Measurements from ENCODE around the gene HM13. TPM values are rescaled to one million over a fixed set of nuclear protein-coding genes. Genes with fewer than 3 reads are reported as not detected.
"Not testable (repeated sequence)": the region's sequence is repeated elsewhere in the genome, so short reads cannot be mapped to it uniquely, and the experiment has no call there.

HM13 gene
- polyA plus RNA-seq, 12 donors: 64.5 to 109 (median 75.6) TPM; not detected in 1

DNA sequence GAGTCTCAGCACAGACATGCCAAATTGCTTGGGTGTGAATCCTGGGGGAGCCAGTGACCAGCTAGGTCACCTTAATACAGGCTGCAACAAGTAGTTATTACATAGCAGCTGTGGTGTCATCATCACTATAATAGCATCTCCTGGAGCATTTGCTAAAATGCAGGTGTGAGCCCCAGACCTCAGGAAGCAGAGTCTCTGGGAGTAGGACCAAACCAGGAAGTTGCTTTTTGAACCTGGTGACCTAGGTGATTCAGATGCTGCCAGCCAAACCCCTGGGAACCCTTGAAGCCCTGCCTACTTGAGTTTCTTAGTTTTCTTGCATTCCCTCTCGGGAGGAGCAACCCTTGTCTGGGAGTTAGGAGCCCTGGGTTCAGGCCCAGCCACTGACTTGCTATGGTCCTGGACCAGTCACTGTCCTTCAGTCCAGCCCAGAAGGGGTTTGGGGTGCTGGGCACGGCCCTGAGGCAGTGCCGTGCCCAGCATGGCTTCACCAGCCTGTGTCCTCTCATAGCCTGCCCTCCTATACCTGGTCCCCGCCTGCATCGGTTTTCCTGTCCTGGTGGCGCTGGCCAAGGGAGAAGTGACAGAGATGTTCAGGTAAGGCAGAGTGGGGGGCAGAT, 51.6 kb downstream of the HM13 start:
- no peak for DNase-seq

DNA sequence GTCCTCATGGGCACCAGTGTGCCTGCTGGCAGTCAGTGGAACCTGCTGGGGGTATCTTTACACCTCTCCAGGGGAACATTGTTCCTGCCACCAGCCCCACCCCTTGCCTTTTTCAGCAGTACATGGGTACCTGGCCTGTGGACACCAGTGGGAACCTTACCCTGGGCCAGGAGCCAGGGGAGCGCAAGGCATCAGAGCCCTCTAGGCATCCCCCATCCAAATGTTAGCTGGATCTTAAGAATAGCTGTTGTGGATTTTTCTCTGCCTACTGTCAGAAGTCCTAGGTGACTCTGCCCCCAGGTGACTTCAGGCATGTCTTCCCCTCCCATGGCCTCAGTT, 52.0 kb downstream of the HM13 start:
- no peak for DNase-seq

DNA sequence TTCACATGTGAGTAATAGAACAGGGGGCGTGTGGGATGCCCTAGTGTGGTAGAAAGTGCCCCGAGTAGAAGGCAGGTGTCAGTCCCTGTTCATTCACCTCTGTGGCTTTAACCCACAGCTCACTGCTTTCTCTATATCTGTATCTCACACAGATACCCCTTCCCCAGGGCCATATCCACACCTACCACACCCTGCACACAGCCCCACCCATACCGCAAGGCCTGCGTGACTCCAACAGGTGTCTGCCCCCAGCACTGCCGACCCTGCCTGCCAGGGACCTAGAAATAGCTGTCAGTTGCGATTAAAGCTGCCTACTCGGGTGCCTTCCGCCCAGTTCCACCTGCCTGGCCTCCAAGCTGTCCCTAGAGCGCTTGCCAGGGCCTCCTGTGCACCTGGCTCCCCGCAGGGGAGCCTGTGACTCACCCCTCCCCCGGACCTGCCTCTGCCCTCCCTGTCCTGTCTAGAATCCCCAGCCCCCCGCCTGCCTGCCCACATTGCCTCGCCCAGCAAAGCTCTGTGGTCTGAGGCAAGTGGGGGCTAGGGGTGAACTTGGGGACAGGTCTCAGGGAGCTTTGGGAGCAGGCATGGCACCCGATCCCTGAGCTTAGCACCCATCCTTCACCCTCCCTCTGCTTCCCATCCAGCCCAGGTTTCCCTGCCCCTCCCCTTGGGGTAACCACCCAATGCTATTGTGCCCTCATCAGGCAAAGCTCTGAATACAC, 52.6 kb downstream of the HM13 start:
- DNase-seq: no peak

DNA sequence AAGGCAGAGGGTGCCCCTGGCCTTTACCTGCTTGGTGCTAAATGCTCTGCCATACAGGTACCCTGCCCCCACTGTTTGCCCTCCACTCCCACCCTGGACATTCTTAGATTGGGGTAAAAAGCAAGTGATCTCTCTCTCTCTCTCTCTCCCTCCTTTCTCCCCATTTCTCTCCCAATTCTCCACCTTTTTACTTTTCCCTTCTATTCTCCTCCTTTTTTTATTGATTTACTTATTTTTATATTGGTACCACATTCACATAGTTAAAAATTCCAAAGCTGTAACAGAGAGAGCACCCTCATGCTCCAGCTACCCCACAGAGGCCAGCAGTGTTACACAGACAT, 53.1 kb downstream of the HM13 start:
- DNase-seq: no peak

DNA sequence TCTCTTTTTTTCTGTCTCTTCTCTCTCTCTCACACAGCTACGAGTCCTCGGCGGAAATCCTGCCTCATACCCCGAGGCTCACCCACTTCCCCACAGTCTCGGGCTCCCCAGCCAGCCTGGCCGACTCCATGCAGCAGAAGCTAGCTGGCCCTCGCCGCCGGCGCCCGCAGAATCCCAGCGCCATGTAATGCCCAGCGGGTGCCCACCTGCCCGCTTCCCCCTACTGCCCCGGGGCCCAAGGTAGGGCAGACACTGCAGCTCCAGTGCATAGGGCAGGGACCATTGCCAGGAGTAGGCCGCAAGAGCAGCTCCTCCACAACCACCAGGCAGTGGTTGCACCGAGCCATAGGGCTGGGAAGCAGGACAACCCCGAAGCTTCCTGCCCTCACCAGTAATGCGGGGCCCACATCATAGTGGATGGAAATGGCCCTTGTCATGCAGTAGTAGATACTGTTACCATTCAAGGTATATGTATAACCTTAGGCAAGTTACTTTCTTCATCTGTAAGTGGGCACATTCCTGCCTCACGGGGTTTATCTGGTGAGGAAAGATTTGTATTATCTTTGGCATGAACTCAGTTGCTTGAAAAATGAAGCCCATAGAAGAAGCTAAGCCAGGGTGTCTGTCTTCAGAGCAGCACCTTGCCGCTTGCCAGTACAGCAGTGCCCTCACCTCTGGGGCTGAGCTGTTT, 53.9 kb downstream of the HM13 start:
- DNase-seq: no peak

DNA sequence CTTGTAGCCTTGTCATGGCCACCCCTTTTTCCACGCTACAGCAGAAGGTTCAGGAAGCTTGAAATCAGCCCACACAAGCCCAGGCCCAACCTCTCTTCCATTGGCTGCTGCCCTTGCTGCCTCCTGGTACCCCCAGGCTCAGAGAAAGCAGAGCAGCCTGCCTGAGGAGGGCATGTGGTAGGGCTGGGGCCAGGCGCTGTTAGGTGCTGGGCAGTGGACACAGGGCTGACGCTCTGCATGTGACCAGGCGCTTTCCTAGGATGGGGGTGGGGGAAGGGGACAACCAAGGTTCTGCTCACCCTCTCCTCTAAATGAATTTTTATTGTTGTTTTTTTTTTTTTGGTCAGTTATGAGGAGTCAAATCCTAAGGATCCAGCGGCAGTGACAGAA, 54.5 kb downstream of the HM13 start:
- DNase-seq: no peak

DNA sequence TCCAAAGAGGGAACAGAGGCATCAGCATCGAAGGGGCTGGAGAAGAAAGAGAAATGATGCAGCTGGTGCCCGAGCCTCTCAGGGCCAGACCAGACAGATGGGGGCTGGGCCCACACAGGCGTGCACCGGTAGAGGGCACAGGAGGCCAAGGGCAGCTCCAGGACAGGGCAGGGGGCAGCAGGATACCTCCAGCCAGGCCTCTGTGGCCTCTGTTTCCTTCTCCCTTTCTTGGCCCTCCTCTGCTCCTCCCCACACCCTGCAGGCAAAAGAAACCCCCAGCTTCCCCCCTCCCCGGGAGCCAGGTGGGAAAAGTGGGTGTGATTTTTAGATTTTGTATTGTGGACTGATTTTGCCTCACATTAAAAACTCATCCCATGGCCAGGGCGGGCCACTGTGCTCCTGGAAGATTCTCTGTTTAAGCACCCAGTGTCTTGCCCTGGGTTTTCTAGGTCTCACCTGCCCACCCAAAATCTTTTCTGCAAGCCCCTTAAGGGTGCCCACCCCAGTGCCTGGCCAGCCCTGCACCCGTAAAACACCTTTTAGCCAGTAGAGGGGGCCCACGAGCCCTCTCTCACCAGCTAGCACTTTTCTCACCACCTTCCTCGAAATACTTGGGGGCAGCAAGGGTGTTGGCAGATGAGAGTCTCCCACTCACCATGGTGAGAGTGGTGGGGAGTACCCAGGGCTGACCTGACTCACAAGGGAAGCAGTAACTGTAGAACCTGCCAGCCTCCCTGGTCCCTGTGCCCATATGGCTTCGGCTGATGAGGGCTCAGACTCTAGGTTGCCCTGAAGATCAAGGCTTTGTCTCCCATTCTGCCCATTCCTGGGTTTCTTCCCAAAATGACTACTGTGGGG, 55.1 kb downstream of the HM13 start:
- no peak for DNase-seq

DNA sequence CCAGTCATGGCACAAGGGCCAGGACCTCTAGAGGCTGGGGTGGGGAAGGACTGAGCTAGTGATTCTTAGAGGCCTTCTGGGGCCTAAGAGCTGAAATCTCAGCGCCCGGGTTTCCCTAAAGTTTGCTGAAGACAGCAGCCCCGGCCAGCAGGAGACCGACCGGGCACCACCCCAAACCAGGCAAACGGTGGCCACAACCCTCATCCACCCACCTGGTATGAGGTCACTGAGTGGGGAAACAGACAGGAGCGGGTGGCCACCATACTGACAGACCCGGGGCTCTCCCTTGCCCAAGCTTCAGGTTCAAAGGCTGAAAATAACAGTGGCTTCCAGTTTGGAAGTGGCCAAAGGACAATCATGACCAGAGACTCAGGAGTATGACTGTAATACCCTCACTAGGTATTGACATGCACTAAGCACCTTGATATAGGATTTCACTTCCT, 55.8 kb downstream of the HM13 start:
- no peak for DNase-seq

DNA sequence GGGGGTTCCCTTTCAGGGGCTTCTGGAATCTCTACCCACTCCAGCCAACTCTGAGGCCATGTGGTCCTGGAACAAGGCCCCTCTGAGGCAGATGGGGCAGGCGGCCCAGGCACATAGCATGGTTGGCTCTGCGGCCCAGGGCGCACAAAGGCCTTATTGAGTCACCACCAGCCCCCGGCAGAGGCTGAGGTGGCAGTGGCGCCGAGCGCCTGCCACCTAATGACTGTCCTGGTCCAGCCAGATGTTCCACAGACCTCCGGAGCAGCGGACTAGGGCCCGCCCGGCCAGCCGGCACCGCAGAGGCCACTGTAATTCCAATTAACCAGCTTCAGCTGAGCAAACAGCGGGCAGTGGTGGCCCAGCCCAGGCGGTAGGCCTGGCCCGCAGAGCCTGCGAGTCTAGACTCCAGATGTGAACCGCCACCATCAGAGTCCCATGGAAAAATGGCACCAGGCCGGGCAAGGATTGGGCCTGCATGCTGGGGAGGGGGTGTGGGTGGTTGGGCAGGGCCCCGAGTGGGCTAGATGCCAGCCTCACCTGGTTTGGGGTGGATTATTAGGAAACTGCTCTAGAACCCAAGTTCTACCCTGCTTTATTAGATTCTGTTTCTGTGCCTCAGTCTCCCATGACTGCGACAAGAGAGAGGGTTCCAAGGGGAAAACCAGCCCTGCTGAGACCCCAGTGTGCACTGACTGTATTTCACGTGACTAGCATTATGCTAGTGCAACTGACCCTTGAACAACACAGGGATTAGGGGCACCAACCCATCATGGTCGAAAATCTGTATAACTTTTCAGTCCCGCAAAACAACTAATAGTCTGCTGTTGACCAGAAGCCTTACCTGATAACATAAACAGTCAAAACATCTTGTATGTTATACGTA, 56.7 kb downstream of the HM13 start:
- DNase-seq: no peak

DNA sequence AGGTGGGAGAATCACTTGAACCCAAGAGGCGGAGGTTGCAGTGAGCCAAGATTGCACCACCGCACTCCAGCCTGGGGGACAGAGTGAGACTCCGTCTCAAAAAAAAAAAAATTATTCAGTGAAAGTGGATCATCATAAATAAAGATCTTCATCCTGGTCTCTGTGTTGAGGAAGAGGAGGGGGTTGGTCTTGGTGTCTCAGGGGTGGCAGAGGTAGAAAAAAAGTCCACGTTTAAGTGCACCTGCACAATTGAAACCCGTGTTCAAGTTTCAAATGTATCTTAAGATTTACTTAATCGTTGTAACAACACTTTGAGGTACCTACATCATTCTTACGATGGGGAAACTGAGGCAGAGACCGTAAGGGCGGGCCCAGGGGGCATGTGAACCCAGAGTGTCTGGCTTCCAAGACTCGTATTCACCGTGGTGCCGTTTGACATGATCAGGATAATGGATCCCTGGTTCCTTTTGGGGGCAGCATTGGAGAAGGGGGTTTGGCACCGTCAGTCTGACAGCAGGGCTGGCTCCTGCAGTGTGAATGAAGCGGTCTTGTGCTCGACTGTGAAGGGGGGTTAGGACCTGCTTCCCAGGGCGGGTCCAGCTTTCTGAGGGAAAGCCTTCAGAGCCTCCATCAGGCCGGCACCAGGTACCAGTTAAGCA, 57.9 kb downstream of the HM13 start:
- DNase-seq: no peak

DNA sequence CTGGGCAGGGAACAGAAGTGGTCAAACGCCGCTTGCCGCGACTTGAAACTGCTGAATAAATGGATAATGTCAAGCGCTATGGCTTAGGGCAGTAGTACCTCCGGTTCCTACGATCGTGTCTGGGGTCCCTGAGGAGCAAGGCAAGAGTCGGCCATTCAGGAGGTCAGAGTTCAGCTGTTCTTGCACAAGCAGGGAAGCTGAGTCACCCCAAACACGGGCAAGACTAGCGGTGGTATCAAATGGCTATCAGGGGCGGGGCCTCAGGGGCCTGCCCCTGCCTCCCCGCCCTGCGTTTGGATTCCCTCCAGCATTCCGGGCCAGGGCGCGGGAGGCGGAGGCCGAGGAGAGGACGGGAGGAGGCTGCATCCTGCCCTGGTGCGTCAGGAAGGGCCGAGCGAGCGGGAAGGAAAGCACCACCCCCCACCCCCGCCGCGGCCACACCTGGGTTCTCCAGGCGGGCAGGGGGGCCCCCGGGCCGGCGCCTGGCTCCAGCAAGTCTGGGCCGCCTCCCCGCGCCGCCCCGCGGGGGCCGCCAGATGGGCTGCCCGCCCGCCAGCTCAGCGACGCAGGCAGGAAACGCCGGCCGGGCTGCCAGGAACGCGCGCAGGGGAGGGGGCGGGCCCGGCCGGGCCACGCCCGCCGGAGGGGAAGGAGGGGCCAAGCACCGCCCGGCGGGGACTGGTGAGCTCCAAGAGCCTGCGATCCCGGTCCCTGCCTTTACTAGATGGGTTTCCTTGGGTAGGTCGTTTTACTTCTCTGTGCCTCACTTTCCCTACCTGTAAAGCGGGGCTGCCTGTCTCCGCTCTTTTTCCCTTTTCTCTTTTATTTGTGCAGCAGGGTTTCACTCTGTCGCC, 58.7 kb downstream of the HM13 start:
- peak; percentile 91 for DNase-seq

DNA sequence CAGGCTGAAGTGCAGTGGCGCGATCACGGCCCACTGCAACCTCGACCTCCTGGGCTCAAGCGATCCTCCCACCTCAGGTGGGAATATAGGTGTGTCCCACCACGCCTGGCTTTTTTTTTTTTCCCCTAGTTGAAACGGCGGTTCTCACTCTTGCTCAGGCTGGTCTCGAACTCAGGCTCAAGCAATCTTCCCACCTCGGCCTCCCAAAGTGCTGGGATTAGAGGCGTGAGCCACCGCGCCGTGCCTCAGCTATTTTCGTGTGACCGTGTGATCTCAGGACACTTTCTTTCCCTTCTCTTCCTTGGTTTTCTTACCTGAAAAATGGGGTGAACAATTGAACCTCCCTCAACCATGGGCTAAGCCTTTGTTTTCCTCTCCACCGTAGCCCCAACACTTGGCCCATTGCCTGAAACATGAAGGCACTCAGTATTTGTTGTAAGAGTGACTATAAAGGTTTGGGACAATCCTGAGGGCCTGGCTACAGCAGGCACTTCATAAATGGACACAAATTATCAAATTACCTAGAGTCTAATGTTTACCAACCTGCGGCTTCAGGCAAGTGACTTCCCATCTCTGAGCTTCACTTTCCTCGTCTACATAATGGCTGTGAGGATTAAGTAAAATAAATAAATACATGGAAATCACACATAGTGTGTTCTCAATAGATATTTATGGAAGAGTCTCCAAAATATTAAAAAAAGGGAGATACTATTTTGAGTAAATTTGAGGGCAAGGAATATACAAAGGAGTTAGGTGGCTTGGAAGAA, 59.5 kb downstream of the HM13 start:
- DNase-seq: no peak

DNA sequence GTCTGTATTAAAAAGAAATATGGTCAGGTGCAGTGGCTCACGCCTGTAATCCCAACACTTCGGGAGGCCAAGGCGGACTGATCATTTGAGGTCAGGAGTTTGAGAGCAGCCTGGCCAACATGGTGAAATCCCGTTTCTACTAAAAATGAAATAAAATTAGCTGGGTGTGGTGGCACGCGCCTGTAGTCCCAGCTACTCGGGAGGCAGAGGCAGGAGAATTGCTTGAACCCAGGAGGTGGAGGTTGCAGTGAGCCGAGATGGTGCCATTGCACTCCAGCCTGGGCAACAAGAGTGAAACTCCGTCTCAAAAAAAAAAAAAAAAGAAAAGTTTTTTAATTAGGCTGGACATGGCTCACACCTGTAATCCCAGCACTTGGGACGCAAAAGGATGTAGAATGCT, 60.7 kb downstream of the HM13 start:
- not testable (repeated sequence) for DNase-seq

DNA sequence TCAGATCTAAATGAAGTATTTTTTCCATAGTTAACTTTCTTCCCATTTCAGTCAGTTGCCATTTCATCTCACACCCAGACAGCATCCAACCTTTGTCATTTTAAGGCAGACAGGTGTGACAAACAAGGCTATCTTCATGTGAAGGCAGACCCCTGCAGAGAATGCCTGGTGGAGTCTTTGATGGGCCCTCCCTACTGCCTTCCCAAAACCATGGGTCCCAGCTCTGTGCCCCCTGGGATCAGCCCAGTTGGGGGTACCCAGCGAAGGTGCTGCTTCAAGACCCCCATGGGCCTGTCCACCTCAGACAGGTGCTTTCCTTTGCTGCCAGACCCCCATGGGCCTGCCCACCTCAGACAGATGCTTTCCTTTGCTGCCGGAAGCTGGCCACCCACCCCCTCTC, 62.5 kb downstream of the HM13 start:
- no peak for DNase-seq

DNA sequence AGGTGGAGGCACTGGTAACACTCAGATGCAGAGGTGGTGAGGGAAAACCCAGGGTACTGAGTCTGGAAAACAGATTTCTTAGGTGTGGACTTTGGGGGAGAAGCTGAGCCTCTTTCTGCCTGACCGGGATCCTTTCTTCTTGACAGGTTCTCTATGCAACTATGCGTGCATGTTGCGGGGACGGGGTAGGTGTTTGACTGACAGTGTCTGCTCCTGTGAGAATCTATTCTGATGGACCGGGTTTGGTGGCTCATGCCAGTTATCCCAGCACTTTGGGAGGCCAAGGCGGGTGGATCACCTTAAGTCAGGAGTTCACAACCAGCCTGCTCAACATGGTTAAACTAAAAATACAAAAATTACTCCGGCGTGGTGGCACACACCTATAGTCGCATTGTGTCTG, 63.0 kb downstream of the HM13 start:
- DNase-seq: no peak

DNA sequence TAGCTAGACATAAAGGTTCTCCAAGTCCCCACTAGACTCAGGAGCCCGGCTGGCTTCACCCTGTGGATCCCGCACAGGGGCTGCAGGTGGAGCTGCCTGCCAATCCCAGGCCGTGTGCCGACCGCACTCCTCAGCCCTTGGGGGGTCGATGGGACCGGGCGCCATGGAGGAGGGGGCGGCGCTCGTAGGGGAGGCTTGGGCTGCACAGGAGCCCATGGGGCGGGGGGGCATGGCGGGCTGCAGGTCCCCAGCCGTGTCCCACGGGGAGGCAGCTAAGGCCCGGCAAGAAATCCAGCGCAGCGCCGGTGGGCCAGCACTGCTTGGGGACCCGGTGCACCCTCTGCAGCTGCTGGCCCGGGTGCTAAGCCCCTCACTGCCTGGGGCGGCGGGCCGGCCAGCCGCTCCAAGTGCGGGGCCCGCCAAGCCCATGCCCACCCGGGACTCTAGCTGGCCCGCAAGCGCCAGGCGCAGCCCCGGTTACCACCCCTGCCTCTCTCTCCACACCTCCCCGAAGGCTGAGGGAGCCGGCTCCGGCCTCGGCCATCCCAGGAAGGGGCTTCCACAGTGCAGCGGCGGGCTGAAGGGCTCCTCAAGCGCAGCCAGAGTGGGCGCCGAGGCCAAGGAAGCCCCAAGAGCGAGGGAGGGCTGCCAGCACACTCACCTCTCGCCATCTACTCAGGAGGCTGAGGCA, 64.4 kb downstream of the HM13 start:
- no peak for DNase-seq

DNA sequence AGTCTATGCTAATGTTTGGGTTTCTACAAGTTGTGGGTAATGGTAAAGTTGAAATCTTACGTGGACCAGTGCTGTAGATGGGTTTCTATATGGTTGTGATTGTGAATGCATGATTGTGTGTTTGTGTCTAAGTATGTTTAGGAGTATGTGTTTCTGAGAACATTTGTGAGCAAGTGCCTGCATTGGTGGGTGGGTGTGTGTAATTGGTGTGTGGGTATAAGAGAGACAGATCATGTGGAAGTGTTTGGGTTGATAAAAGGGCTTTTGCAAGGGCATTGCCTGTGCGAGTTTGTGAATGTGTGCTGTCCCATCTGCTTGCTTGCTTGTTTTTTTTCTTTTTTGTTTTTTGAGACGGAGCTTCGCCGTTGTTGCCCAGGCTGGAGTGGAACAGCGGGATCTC, 65.0 kb downstream of the HM13 start:
- no peak for DNase-seq

DNA sequence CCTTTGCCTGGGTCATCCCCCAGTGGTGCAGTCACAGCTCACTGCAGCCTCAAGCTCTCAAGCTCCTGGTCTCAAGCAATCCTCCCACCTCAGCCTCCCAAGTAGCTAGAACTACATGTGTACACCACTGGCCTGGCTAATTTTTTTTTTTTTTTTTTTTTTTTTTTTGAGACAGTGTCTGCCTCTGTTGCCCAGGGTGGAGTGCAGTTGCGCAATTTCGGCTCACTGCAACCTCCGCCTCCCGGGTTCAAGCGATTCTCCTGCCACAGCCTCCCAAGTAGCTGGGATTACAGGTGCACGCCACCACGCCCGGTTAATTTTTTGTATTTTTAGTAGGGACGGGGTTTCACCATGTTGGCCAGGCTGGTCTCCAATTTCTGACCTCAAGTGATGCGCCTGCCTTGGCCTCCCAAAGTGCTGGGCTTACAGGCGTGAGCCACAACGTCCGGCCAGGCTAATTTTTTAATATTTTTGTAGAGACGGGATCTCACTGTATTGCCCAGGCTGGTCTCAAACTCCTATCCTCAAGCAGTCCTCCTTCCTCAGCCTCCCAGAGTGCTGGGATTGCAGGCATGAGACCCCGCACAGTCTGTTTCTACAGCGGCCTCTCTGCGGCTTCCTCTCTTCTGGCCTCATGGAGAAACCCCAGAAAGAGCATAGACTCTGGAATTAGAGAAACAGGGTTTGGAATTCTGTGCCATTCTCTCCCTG, 65.9 kb downstream of the HM13 start:
- not testable (repeated sequence) for DNase-seq

Measured in muscle of arm (tissue), 12 donors.